Measurements from ENCODE around the gene GLDN.
"Not testable (repeated sequence)": the region's sequence is repeated elsewhere in the genome, so short reads cannot be mapped to it uniquely, and the experiment has no call there.

Gene GLDN

DNA sequence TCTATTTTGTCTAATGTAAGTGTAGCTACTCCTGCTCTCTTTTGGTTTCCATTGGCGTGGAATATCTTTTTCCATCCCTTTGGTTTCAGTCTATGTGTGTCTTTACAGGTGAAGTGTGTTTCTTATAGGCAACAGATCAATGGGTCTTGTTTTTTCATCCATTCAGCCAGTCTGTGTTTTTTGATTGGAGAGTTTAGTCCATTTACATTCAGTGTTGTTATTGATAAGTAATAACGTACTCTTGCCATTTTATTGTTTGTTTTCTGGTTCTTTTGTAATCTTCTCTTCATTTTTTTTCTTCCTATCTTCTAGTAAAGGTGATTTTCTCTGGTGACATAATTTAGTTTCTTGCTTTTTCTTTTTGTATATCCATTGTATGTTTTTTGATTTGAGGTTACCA lies 97.1 kb downstream of the GLDN start:
- no peaks in the 10 kb centered on the region for H3K4me1 ChIP-seq (ENCODE audit: insufficient read depth, low read length)
- H3K4me3 ChIP-seq (ENCODE audit: low read length), result no peak overlapping the region
- no peaks in the 10 kb centered on the region for H3K27me3 ChIP-seq (ENCODE audit: insufficient read depth, low read length)
- H3K9ac ChIP-seq (ENCODE audit: low read depth, low read length), result no peak overlapping the region
- no peak overlapping the region for H3K27ac ChIP-seq (ENCODE audit: low read length)
- no peaks in the 10 kb centered on the region for H3K36me3 ChIP-seq (ENCODE audit: insufficient read depth, low read depth, low read length)
- peaks cover 3% of the 10 kb centered on the region; the same call in 1 of the 2 replicates for H3K9me3 ChIP-seq (ENCODE audit: insufficient read depth, low read depth, low read length)

DNA sequence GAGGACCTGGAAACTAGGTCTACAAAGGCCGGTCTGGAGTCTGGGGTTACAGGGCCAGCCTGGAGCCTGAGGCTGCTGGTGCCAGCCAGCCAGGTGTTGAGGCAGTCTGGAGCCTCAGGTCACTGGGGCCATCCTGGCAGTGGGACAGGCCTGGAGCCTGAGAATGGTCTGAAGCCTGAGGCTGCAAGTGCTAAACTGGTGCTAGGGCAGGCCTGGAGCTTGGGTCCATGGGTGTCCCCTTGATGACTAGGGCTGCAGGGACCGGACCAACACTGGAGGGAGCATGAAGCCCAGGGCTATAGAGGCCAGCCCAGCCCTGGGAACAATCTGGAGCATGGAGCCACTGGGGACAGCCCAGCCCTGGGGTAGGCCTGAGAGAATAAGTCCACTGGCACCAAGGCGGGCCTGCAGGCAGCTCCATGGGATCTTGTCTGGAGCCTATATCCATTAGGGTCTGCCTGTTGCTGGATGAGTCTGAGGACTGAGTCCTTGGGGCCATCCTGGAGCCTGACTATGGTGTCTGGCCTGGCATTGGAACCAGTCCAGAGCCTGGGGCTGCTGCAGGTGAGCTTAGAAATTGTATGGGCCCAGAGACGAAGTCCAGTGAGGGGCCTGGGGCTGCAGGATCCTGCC lies 101.9 kb downstream of the GLDN start:
- Histone ChIP-seq H3K4me3 (ENCODE audit: low read length) (no peak overlapping the region), H3K9me3 (ENCODE audit: insufficient read depth, low read depth, low read length) (no peaks in the 10 kb centered on the region), H3K9ac (ENCODE audit: low read depth, low read length) (no peak overlapping the region), H3K27me3 (ENCODE audit: insufficient read depth, low read length) (no peaks in the 10 kb centered on the region), H3K27ac (ENCODE audit: low read length) (no peak overlapping the region), H3K4me1 (ENCODE audit: insufficient read depth, low read length) (no peaks in the 10 kb centered on the region), H3K36me3 (ENCODE audit: insufficient read depth, low read depth, low read length) (no peaks in the 10 kb centered on the region)

DNA sequence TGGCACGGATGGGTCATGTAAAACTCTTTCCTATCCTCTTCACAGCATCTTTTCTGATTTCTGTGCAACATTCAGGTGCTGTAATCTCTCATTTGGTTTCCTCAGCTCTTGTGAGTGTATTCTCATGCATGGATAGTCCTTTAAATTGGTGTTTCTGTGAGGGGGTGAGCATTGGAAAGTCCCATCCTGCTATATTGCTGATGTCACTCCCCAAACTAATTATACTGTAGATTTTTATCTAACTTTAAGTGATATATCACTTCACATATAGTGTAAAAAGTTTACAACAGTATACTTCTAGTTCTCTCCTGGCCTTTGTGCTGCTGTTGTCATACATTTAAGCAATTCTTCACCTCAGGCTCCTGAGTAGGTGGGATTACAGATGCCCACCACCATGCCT lies 102.7 kb downstream of the GLDN start:
- no peak overlapping the region for H3K4me3 ChIP-seq (ENCODE audit: low read length)
- H3K36me3 ChIP-seq (ENCODE audit: insufficient read depth, low read depth, low read length), result no peaks in the 10 kb centered on the region; the same call in 1 of the 2 replicates
- H3K27ac ChIP-seq (ENCODE audit: low read length), result no peak overlapping the region
- H3K27me3 ChIP-seq (ENCODE audit: insufficient read depth, low read length), result no peaks in the 10 kb centered on the region
- no peaks in the 10 kb centered on the region for H3K9me3 ChIP-seq (ENCODE audit: insufficient read depth, low read depth, low read length)
- no peak overlapping the region for H3K9ac ChIP-seq (ENCODE audit: low read depth, low read length)
- no peaks in the 10 kb centered on the region for H3K4me1 ChIP-seq (ENCODE audit: insufficient read depth, low read length)

DNA sequence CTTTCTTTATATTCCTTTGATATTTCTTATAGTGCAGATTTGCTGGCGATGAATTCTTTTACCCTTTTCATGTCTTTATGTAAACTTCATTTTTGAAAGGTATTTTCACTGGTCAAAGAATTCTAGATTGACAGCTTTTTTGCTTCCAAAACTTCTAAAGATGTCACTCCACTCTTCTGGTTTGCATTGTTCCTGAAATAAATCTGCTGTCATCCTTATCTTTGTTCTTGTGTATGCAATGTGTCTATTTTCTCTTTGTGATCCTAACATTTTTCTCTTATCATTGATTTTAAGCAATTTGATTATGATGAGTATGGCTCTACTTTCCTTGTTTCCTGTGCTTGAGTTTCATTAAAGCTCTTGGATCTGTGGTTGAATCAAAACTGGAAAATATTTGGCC lies 103.4 kb downstream of the GLDN start:
- Histone ChIP-seq H3K9me3 (ENCODE audit: insufficient read depth, low read depth, low read length) (no peaks in the 10 kb centered on the region), H3K27me3 (ENCODE audit: insufficient read depth, low read length) (no peaks in the 10 kb centered on the region), H3K9ac (ENCODE audit: low read depth, low read length) (no peak overlapping the region), H3K36me3 (ENCODE audit: insufficient read depth, low read depth, low read length) (peaks cover 7% of the 10 kb centered on the region), H3K4me1 (ENCODE audit: insufficient read depth, low read length) (no peaks in the 10 kb centered on the region), H3K27ac (ENCODE audit: low read length) (no peak overlapping the region), H3K4me3 (ENCODE audit: low read length) (no peak overlapping the region)

DNA sequence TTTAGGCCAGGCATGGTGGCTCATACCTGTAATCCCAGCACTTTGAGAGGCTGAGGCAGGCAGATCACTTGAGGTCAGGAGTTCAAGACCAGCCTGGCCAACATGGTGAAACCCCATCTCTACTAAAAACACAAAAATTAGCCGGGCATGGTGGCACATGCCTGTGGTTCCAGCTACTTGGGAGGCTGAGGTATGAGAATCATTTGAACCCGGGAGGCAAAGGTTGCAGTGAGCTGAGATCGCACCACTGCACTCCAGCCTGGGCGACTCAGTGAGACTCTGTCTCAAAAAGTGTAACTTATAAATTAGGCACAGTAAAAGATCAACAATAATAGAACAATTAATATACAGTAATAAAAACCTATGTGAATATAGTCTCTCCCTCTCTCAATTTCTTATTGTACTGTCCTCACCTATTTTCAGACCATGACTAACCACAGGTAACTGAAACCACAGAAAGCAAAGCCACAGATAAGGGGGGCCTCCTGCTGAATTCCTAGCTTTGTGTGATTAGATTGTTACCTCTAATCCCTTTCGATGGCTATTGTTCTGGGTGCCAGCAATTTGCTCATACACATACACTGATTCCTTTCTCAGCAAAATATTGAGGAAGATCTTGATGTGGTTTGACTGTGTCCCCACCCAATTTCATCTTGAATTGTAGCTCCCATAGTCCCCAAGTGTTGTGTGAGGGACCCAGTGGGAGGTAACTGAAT lies 104.7 kb downstream of the GLDN start:
- not testable (repeated sequence) for H3K9ac ChIP-seq (ENCODE audit: low read depth, low read length); H3K4me1 ChIP-seq (ENCODE audit: insufficient read depth, low read length); H3K9me3 ChIP-seq (ENCODE audit: insufficient read depth, low read depth, low read length); H3K4me3 ChIP-seq (ENCODE audit: low read length); H3K36me3 ChIP-seq (ENCODE audit: insufficient read depth, low read depth, low read length); H3K27me3 ChIP-seq (ENCODE audit: insufficient read depth, low read length); H3K27ac ChIP-seq (ENCODE audit: low read length)

DNA sequence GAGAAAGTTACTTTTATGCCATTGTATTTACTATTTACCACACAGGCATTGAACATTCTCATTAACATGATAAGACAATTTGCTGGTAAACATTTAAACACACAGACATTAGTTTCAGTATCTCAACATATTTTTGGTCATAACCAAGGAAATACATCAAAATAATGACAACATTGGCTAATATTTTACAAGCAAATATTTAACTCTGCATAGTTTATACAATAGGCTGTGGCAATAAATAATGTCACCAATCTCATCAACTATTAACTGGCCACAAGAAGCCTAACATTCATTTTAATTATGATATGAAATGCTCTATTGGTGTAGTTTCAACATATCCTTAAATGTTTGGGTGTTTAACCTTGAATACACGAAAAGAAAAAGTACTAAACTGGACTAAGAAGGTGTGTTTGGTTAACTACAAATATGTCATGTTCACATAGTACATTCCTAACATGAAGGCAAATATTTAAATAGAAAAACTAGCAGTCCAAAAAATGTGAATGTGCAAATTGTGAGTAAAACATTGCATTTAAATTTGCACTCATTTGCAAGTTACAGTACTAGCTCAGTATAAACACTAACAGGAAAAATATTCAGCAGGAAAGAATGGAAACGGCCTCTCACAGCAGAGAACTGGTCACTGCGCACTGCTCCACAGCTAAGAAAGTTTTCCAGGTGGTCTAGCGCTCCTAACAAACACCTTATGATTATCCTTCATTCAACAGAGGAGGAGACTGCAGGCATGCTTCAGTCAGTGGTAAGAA lies 106.6 kb downstream of the GLDN start:
- no peak overlapping the region for H3K4me3 ChIP-seq (ENCODE audit: low read length)
- H3K9me3 ChIP-seq (ENCODE audit: insufficient read depth, low read depth, low read length), result no peaks in the 10 kb centered on the region
- no peak overlapping the region for H3K9ac ChIP-seq (ENCODE audit: low read depth, low read length)
- H3K36me3 ChIP-seq (ENCODE audit: insufficient read depth, low read depth, low read length), result peaks cover 7% of the 10 kb centered on the region
- H3K27ac ChIP-seq (ENCODE audit: low read length), result no peak overlapping the region
- no peaks in the 10 kb centered on the region for H3K27me3 ChIP-seq (ENCODE audit: insufficient read depth, low read length)
- H3K4me1 ChIP-seq (ENCODE audit: insufficient read depth, low read length), result no peaks in the 10 kb centered on the region

DNA sequence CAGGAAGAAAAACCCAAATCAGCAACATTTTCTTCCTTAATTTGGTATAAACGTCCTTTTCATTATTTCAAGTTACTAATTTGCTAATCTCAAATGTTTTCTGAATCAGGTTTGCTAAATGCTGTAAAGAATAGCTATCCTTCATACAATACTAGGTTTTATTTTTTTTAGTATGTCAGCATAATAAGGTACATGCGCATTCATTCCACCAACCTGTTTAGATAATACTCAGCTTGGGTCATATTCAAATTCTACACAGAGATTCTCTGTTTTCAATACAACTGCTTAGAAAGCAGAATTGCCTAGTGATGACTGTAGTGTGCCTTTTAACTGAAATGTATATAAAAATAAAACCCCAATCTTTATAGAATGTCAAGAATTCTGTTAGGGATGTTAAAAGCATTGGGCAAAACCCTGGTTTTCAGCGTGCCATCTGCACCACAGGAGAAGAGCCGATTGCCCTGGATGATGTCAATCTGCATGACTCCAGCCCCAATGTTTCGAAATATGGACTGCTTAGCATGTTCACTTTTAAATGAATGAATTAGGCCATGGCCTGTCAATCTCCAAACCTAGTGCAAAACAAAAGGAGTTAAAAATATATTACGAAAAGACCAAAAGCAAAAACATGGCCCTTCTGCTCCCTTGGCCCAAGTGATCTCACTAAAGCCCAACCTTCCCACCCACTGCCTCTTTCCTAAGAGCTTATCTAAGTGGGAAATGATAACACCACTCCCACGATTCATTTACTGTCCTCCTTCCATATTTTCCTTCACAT lies 107.4 kb downstream of the GLDN start:
- no peaks in the 10 kb centered on the region for H3K27me3 ChIP-seq (ENCODE audit: insufficient read depth, low read length)
- no peaks in the 10 kb centered on the region for H3K4me1 ChIP-seq (ENCODE audit: insufficient read depth, low read length)

DNA sequence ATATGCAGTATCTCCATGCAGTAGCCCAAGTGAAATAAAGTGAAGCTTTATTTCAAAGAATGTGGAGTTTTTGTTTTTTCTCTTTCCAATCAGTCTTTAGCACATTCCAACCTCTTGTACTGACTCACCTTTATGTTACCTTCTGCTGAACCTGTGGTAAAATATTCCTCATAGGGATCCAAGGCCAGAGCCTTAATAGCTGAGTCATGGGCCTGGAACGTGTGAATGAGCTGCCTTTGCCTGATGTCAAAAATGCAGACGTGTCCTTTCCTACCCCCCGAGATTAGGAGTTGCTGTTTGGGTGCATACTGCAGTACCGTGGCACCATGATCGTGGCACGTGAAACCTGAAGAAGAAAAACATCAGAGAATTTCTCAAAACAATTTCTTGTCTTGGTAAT lies 108.5 kb downstream of the GLDN start:
- Histone ChIP-seq H3K27ac (ENCODE audit: low read length) (no peak overlapping the region), H3K9ac (ENCODE audit: low read depth, low read length) (no peak overlapping the region), H3K36me3 (ENCODE audit: insufficient read depth, low read depth, low read length) (peaks cover 11% of the 10 kb centered on the region), H3K9me3 (ENCODE audit: insufficient read depth, low read depth, low read length) (no peaks in the 10 kb centered on the region), H3K27me3 (ENCODE audit: insufficient read depth, low read length) (no peaks in the 10 kb centered on the region), H3K4me3 (ENCODE audit: low read length) (no peak overlapping the region), H3K4me1 (ENCODE audit: insufficient read depth, low read length) (no peaks in the 10 kb centered on the region)

More for the DNA sequence above, 107.4 kb downstream of the GLDN start:
- no peak overlapping the region for H3K4me3 ChIP-seq (ENCODE audit: low read length)
- H3K9me3 ChIP-seq (ENCODE audit: insufficient read depth, low read depth, low read length), result no peaks in the 10 kb centered on the region
- H3K36me3 ChIP-seq (ENCODE audit: insufficient read depth, low read depth, low read length), result peaks cover 7% of the 10 kb centered on the region
- no peak overlapping the region for H3K9ac ChIP-seq (ENCODE audit: low read depth, low read length)
- no peak overlapping the region for H3K27ac ChIP-seq (ENCODE audit: low read length)
